Esophagus squamous epithelium (tissue), 4 donors: ENCODE data around the gene ARL10.

ENCODE experiments used
- POLR2A ChIP-seq, 4 donors: fragments of 450-650 bp; IDR thresholded peaks; one replicate each; pipeline ENCODE4 v1.6.1; 2017; ENCODE audit warnings: antibody characterized with exemption in 4 of 4, mild to moderate bottlenecking in 4 of 4, moderate library complexity in 3 of 4
- TF ChIP-seq, protein P1 (sequence below), 6 experiments: fragments of 450-650 bp in 4 of 6; fragments of 200-600 bp in 2 of 6; sonication (generic) in 2 of 6; IDR thresholded peaks; one replicate each; pipeline ENCODE4 v1.5.1; 2016 to 2019; ENCODE audit warnings: antibody characterized with exemption in 6 of 6, mild to moderate bottlenecking in 4 of 6, moderate library complexity in 4 of 6

DNA sequence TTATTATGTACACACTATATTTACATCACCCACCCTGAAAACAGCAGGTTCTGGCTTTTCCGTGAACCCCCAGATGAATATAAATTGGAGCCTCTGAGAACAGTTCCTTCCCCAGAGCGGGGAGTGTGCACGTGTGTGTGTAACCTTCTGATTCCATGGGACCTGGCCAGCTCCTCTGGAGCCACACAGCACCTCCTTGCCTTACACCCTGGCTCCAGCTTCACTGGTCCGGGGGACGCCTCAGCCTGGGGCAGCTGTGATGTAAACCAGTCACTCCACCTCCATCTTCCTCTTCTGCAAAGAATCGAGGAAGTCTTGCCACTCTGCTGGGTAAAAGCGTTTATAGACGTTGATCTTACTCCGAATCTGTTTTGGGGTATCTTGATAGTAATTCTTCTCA lies 18.7 kb downstream of the ARL10 start:
- TF ChIP-seq, protein P1, sequence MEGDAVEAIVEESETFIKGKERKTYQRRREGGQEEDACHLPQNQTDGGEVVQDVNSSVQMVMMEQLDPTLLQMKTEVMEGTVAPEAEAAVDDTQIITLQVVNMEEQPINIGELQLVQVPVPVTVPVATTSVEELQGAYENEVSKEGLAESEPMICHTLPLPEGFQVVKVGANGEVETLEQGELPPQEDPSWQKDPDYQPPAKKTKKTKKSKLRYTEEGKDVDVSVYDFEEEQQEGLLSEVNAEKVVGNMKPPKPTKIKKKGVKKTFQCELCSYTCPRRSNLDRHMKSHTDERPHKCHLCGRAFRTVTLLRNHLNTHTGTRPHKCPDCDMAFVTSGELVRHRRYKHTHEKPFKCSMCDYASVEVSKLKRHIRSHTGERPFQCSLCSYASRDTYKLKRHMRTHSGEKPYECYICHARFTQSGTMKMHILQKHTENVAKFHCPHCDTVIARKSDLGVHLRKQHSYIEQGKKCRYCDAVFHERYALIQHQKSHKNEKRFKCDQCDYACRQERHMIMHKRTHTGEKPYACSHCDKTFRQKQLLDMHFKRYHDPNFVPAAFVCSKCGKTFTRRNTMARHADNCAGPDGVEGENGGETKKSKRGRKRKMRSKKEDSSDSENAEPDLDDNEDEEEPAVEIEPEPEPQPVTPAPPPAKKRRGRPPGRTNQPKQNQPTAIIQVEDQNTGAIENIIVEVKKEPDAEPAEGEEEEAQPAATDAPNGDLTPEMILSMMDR (IDR thresholded peaks at IDR 0.05): no peak
- no peak for TF ChIP-seq POLR2A (IDR thresholded peaks at IDR 0.05)
